ENCODE data around the gene CA5A.

Gene CA5A

GRCh38 chr16:87854907-87855683 lies 81.2 kb downstream of the CA5A start:
- H3K9me3 Mint-ChIP-seq = no peaks in the 10 kb centered on the region
- no peaks in the 10 kb centered on the region for H3K27me3 Mint-ChIP-seq
- peaks cover 98% of the 10 kb centered on the region for H3K36me3 Mint-ChIP-seq (ENCODE audit: low read depth)
- DNase-seq = no peak
- H3K4me3 Mint-ChIP-seq = peak overlapping the region; percentile 33
- peaks cover 78% of the 10 kb centered on the region for H3K4me1 Mint-ChIP-seq (ENCODE audit: low read depth)
- peak overlapping the region; percentile 96 for H3K27ac Mint-ChIP-seq

- DNase-seq = no peak
- Mint-ChIP-seq H3K36me3 (ENCODE audit: low read depth) (peaks cover 98% of the 10 kb centered on the region), H3K4me1 (ENCODE audit: low read depth) (peaks cover 72% of the 10 kb centered on the region), H3K9me3 (no peaks in the 10 kb centered on the region), H3K27me3 (no peaks in the 10 kb centered on the region), H3K4me3 (peak overlapping the region; percentile 66), H3K27ac (peak overlapping the region; percentile 96)
These were observed 82.0 kb downstream of the CA5A start for GRCh38 chr16:87854053-87854906.

- Mint-ChIP-seq H3K27me3 (no peaks in the 10 kb centered on the region), H3K4me1 (ENCODE audit: low read depth) (peaks cover 65% of the 10 kb centered on the region), H3K4me3 (peak overlapping the region; percentile 58), H3K27ac (peak overlapping the region; percentile 96), H3K36me3 (ENCODE audit: low read depth) (peaks cover 98% of the 10 kb centered on the region), H3K9me3 (no peaks in the 10 kb centered on the region)
- DNase-seq = peak; percentile 87
These were observed 82.8 kb downstream of the CA5A start for GRCh38 chr16:87853411-87854052.

GRCh38 chr16:87851601-87852000 lies 84.7 kb downstream of the CA5A start:
- H3K4me1 Mint-ChIP-seq (ENCODE audit: low read depth) = peaks cover 51% of the 10 kb centered on the region
- no peaks in the 10 kb centered on the region for H3K9me3 Mint-ChIP-seq
- no peak overlapping the region for H3K4me3 Mint-ChIP-seq
- DNase-seq = no peak
- peak overlapping the region; percentile 77 for H3K27ac Mint-ChIP-seq
- no peaks in the 10 kb centered on the region for H3K27me3 Mint-ChIP-seq
- peaks cover 98% of the 10 kb centered on the region for H3K36me3 Mint-ChIP-seq (ENCODE audit: low read depth)

GRCh38 chr16:87851141-87851587 lies 85.2 kb downstream of the CA5A start:
- no peak for DNase-seq
- Mint-ChIP-seq H3K36me3 (ENCODE audit: low read depth) (peaks cover 98% of the 10 kb centered on the region), H3K27ac (peak overlapping the region; percentile 67), H3K9me3 (no peaks in the 10 kb centered on the region), H3K27me3 (no peaks in the 10 kb centered on the region), H3K4me3 (no peak overlapping the region), H3K4me1 (ENCODE audit: low read depth) (peaks cover 49% of the 10 kb centered on the region)

- no peak overlapping the region for H3K4me3 Mint-ChIP-seq
- H3K4me1 Mint-ChIP-seq (ENCODE audit: low read depth) = peaks cover 40% of the 10 kb centered on the region
- H3K27ac Mint-ChIP-seq = peak overlapping the region; percentile 71
- H3K9me3 Mint-ChIP-seq = no peaks in the 10 kb centered on the region
- DNase-seq = peak; percentile 81
- peaks cover 97% of the 10 kb centered on the region for H3K36me3 Mint-ChIP-seq (ENCODE audit: low read depth)
- H3K27me3 Mint-ChIP-seq = no peaks in the 10 kb centered on the region
These were observed 86.0 kb downstream of the CA5A start for GRCh38 chr16:87850009-87851006.

GRCh38 chr16:87849419-87850008 lies 86.8 kb downstream of the CA5A start:
- Mint-ChIP-seq H3K9me3 (no peaks in the 10 kb centered on the region), H3K27me3 (no peaks in the 10 kb centered on the region), H3K4me3 (no peak overlapping the region), H3K27ac (peak overlapping the region; percentile 71), H3K4me1 (ENCODE audit: low read depth) (peaks cover 38% of the 10 kb centered on the region), H3K36me3 (ENCODE audit: low read depth) (peaks cover 97% of the 10 kb centered on the region)
- no peak for DNase-seq

- Mint-ChIP-seq H3K27ac (peak overlapping the region; percentile 71), H3K36me3 (ENCODE audit: low read depth) (peaks cover 99% of the 10 kb centered on the region), H3K4me3 (no peak overlapping the region), H3K27me3 (no peaks in the 10 kb centered on the region), H3K9me3 (no peaks in the 10 kb centered on the region), H3K4me1 (ENCODE audit: low read depth) (peaks cover 36% of the 10 kb centered on the region)
- no peak for DNase-seq
These were observed 87.5 kb downstream of the CA5A start for GRCh38 chr16:87848676-87849345.

GRCh38 chr16:87847785-87848675 lies 88.3 kb downstream of the CA5A start:
- no peak for DNase-seq

GRCh38 chr16:87847467-87847784 lies 88.9 kb downstream of the CA5A start:
- Mint-ChIP-seq H3K27ac (peak overlapping the region; percentile 71), H3K4me3 (no peak overlapping the region), H3K9me3 (no peaks in the 10 kb centered on the region), H3K36me3 (ENCODE audit: low read depth) (peaks cover 99% of the 10 kb centered on the region), H3K27me3 (no peaks in the 10 kb centered on the region), H3K4me1 (ENCODE audit: low read depth) (peaks cover 32% of the 10 kb centered on the region)
- DNase-seq = no peak

More at GRCh38 chr16:87847785-87848675, 88.3 kb downstream of the CA5A start:
- Mint-ChIP-seq H3K4me1 (ENCODE audit: low read depth) (peaks cover 32% of the 10 kb centered on the region), H3K4me3 (no peak overlapping the region), H3K27ac (peak overlapping the region; percentile 71), H3K27me3 (no peaks in the 10 kb centered on the region), H3K9me3 (no peaks in the 10 kb centered on the region), H3K36me3 (ENCODE audit: low read depth) (peaks cover 99% of the 10 kb centered on the region)

GRCh38 chr16:87846705-87847466 lies 89.4 kb downstream of the CA5A start:
- H3K27ac Mint-ChIP-seq = peak overlapping the region; percentile 57
- no peak for DNase-seq
- peaks cover 32% of the 10 kb centered on the region for H3K4me1 Mint-ChIP-seq (ENCODE audit: low read depth)
- no peaks in the 10 kb centered on the region for H3K27me3 Mint-ChIP-seq
- H3K36me3 Mint-ChIP-seq (ENCODE audit: low read depth) = peaks cover 99% of the 10 kb centered on the region
- H3K4me3 Mint-ChIP-seq = no peak overlapping the region
- no peaks in the 10 kb centered on the region for H3K9me3 Mint-ChIP-seq

Data from activated T-cell treated with anti-CD3 and anti-CD28 coated beads, Interleukin-2, amount 50 U/mL, for 24 hours (primary cell).